ENCODE measurements around the gene DYNC1LI2. TPM values are rescaled to one million over a fixed set of nuclear protein-coding genes. Genes with fewer than 3 reads are reported as not detected.

Gene DYNC1LI2
- total RNA-seq, 2 experiments from 2014 or later, result 53.9 to 65.9 TPM

Other genes starting within 250 kb of the DYNC1LI2 start
- gene TK2, start 201.5 kb downstream of the DYNC1LI2 start, total RNA-seq, result 1 to 10 TPM; 7.4 to 9.3 TPM
- 100 to 1,000 TPM; 124 to 132 TPM for gene CKLF, start 199.0 kb downstream of the DYNC1LI2 start, total RNA-seq
- 10 to 100 TPM; 12.3 to 15.3 TPM for gene CMTM1, start 185.2 kb downstream of the DYNC1LI2 start, total RNA-seq
- gene CMTM2, start 172.1 kb downstream of the DYNC1LI2 start, total RNA-seq, result under 1 TPM; 0.73 to 0.97 TPM
- 100 to 1,000 TPM; 100 to 107 TPM for gene CMTM3, start 146.9 kb downstream of the DYNC1LI2 start, total RNA-seq
- gene CMTM4, start 54.9 kb downstream of the DYNC1LI2 start, total RNA-seq, result under 1 TPM; 0.73 to 0.84 TPM
- gene TERB1, start 50.0 kb upstream of the DYNC1LI2 start, total RNA-seq, result under 1 TPM; 0.15 to 0.27 TPM
- gene NAE1, start 79.4 kb upstream of the DYNC1LI2 start, total RNA-seq, result 10 to 100 TPM; 62.5 to 72.6 TPM
- gene CA7, start 92.8 kb upstream of the DYNC1LI2 start, total RNA-seq, result not detected
- gene PDP2, start 128.9 kb upstream of the DYNC1LI2 start, total RNA-seq, result 10 to 100 TPM; 20.8 to 21.4 TPM
- not detected for gene CDH16, start 167.3 kb upstream of the DYNC1LI2 start, total RNA-seq
- gene RRAD, start 173.9 kb upstream of the DYNC1LI2 start, total RNA-seq, result under 1 TPM; 0.20 to 0.23 TPM
- 100 to 1,000 TPM in 1 of 2 experiments, 10 to 100 TPM in 1; 95.2 to 112 TPM for gene CIAO2B, start 182.8 kb upstream of the DYNC1LI2 start, total RNA-seq
- gene CES2, start 183.9 kb upstream of the DYNC1LI2 start, total RNA-seq, result 10 to 100 TPM; 31.5 to 34.9 TPM
- 1 to 10 TPM; 5.9 to 6.4 TPM for gene CES3, start 209.7 kb upstream of the DYNC1LI2 start, total RNA-seq
- 10 to 100 TPM; 28.9 to 30.5 TPM for gene CES4A, start 237.0 kb upstream of the DYNC1LI2 start, total RNA-seq